Activated CD4-positive, alpha-beta memory T cell treated with anti-CD3 and anti-CD28 coated beads, Interleukin-2, amount 10 ng/mL, durations not matched to agents 7 days and 5 days (primary cell): ENCODE data around the gene TNK2. TPM values are rescaled to one million over a fixed set of nuclear protein-coding genes. Genes with fewer than 3 reads are reported as not detected.

Source experiments
- CTCF ChIA-PET: fragments of 350-600 bp; sonication (Branson Sonifier 250); formaldehyde crosslinking; loops from one replicate; lab custom pipeline; 2021; ENCODE audit warnings: antibody characterized with exemption, inconsistent platforms; lab: Charles Lee
- POLR2A ChIA-PET: fragments of 350-600 bp; sonication (Branson Sonifier 250); formaldehyde crosslinking; loops from one replicate; lab custom pipeline; 2021; ENCODE audit warnings: antibody characterized with exemption; lab: Charles Lee
- DNase-seq: peaks from one replicate; pipeline ENCODE4 v3.0.0-alpha.2; 2020
- H3K27ac Mint-ChIP-seq: one replicate; pipeline ENCODE4 v1.8.0; 2021; ENCODE audit warnings: mild to moderate bottlenecking, mixed read lengths
- H3K27me3 Mint-ChIP-seq: one replicate; pipeline ENCODE4 v1.8.0; 2021; ENCODE audit warnings: mixed read lengths
- H3K36me3 Mint-ChIP-seq: one replicate; pipeline ENCODE4 v1.8.0; 2021; ENCODE audit warnings: low read depth, mixed read lengths
- H3K4me1 Mint-ChIP-seq: one replicate; pipeline ENCODE4 v1.8.0; 2021; ENCODE audit warnings: mixed read lengths
- H3K4me3 Mint-ChIP-seq: one replicate; pipeline ENCODE4 v1.8.0; 2021; ENCODE audit warnings: mild to moderate bottlenecking, mixed read lengths
- H3K9me3 Mint-ChIP-seq: one replicate; pipeline ENCODE4 v1.8.0; 2021; ENCODE audit warnings: mixed read lengths
- total RNA-seq, 2 experiments: library from RNA; stranded (reverse); gene quantifications; one replicate each; pipeline ENCODE4 v1.2.3, GENCODE V29; 2021

TNK2 gene
- total RNA-seq, 2 experiments from 2014 or later: 113 to 115 TPM

DNA sequence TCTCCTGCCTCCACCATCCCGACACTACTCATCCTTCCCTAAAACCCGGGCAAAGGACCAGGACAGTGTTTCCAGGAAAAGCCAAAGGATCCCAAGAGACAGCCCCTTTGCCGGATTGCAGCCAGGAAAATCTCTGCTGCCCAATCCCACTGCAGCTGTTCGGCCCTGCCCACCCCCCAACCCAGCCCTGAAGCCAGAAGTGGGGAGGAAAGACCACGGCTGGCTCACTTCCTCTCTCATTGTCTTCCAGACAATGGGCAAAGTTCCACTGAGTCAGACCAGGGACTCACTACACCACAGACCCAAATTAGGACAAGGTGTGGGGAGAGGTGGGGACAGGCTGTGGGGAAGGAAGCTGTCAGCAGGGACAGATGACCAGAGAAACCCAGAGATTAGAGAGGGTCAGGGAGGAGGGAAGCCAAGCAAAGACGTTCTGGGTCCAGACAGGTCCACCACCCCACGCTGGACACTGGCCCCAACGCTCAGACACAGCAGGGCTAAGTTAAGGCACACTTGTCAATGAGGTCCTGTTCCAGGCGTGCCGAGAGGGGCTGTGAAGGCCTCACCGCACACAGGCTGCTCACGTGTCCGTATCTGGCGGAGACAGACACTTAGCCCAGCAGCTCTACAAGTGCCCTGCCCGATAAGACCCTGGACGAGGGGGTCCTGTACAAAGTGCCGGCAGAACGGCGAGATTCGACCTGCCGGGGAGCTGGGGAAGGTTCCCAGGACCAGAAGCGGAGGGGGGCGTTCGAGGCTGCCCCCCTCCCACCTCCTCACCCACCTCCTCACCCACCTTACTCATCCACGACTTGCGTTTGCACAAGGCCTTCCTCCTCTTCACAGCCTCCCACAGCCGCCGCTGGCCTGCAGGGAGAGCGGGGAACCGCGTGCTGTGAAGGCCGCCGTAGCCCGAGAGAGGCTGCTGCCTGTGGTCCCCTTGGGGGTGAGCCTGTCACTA, 21.9 kb downstream of the TNK2 start:
- H3K4me1 Mint-ChIP-seq: peaks cover 3% of the 10 kb centered on the region
- no peaks in the 10 kb centered on the region for H3K9me3 Mint-ChIP-seq
- no peak overlapping the region for H3K27ac Mint-ChIP-seq

DNA sequence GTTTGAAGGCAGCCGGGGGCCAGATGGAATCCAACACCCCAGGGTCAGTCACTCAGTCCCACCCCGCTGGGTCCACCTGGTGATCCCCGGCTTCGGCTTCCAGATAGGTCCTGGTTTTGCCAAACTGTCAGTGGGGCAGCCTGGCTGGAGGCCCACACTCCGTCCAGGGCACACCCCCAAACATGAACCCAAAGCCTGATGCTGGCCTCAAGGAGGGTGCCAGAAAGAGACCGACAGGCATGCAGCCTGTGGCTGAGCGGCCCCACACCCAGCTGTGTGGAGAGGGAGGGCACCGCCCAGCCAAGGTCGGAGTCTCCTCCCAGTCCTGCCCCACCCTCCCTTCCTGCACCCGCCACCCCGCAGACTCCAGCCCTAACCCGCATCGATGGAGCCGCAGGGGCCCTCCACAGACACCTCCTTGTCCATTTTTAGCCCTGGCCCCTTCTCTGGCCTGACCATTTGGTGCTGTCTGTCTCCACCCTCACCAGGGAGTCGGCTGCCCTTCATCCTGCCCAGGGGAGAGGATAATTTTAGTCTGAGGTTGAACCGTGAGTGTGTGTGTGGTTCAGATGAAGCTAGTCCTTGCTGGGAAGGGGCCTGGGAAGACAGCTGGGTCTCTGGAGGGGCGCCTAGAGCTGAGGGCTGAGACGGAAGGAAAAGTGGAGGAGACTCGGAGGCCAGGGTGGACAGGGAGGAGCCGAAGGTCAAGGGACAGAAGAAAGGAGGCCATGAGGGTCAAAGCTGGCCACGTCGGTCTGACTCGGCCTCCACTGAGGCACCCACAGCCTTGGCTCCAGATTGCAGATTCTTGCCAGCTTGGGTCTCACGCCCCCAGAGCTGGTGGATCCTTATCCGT, 23.1 kb downstream of the TNK2 start:
- Mint-ChIP-seq H3K27ac (no peak overlapping the region), H3K9me3 (no peaks in the 10 kb centered on the region), H3K36me3 (peaks cover 27% of the 10 kb centered on the region), H3K4me3 (no peak overlapping the region), H3K4me1 (peaks cover 3% of the 10 kb centered on the region), H3K27me3 (no peaks in the 10 kb centered on the region)
- ChIA-PET CTCF (interaction anchor here (0.9 to 3.1 kb wide), 3 partner anchors 9 to 29 kb away, joined by 4 to 15 read pairs (median 6); no protein-coding TSS in a partner anchor), POLR2A (no interaction called here)
- no peak for DNase-seq

More for the DNA sequence above, 21.9 kb downstream of the TNK2 start:
- Mint-ChIP-seq H3K27me3 (no peaks in the 10 kb centered on the region), H3K36me3 (peaks cover 27% of the 10 kb centered on the region), H3K4me3 (no peak overlapping the region)
- DNase-seq: no peak
- POLR2A ChIA-PET: no interaction called here
- CTCF ChIA-PET: interaction anchor here (1.4 to 3.1 kb wide), 4 partner anchors 8 to 37 kb away, joined by 4 to 15 read pairs (median 4); no protein-coding TSS in a partner anchor

DNA sequence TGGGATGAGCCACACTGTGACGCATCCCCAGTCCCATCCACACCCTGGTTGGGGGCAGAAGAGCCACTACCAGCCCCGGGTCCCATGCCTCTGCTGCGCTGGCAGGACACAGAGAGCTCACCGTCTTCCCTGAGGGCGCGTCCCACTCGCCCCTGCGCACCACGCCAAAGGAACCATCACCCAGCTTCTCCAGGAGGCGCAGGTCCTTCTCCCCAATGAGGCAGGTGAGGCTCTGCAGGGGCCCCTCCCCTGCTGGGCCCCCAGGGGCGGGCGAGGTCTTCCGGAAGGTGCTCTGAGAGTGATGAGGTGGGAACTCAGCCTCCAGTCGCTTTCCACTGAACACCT, 23.7 kb downstream of the TNK2 start:
- peaks cover 3% of the 10 kb centered on the region for H3K4me1 Mint-ChIP-seq
- H3K27me3 Mint-ChIP-seq: no peaks in the 10 kb centered on the region
- peaks cover 27% of the 10 kb centered on the region for H3K36me3 Mint-ChIP-seq
- CTCF ChIA-PET: interaction anchor here (3.1 kb wide), 1 partner anchor 10 kb away, joined by 15 read pairs; no protein-coding TSS in a partner anchor
- no peak overlapping the region for H3K27ac Mint-ChIP-seq
- no peaks in the 10 kb centered on the region for H3K9me3 Mint-ChIP-seq
- no peak overlapping the region for H3K4me3 Mint-ChIP-seq
- no peak for DNase-seq
- POLR2A ChIA-PET: no interaction called here

DNA sequence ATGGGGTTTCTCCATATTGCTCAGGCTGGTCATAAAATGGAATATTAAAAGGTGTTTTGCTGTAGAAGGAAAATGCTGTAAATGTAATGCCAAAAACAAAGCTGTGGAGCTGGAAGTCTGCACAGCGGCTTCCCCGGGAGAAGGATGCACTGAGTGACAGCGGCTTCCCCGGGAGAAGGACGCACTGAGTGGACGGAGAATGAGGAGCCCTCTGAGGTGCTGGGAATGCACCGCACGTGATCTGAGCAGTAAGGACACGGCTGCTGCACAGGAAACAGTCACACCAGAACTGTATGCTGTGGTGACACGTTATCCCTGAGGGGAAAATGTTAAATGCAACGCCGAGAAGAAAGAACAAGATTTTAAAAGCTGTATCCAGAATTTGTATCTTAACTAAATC, 24.6 kb downstream of the TNK2 start:
- POLR2A ChIA-PET: no interaction called here
- Mint-ChIP-seq H3K27ac (no peak overlapping the region), H3K4me3 (no peak overlapping the region)

DNA sequence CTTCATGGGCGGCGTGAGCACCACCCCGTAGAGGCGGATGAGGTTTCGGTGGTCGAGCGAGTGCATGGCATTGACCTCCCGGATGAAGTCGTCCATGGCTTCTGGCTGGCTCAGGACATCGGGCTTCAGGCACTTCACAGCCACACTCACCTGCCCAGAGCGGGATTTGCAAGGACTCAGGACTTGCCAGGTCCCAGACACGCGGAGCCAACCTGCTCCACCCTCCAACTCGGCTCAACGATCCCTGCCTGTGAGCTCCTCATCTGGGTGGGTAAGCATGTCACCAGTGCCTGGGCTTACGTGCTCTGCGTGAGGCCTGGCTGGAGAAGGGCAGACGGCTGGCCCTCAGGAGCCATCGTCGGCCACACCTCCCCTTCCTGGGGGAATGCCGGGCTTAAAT, 25.2 kb downstream of the TNK2 start:
- POLR2A ChIA-PET: no interaction called here
- Mint-ChIP-seq H3K27ac (no peak overlapping the region), H3K36me3 (peaks cover 32% of the 10 kb centered on the region), H3K27me3 (no peaks in the 10 kb centered on the region), H3K4me3 (no peak overlapping the region), H3K4me1 (peaks cover 3% of the 10 kb centered on the region), H3K9me3 (no peaks in the 10 kb centered on the region)
- CTCF ChIA-PET: interaction anchor here (3.1 kb wide), 1 partner anchor 11 kb away, joined by 15 read pairs; no protein-coding TSS in a partner anchor
- DNase-seq: no peak

More for the DNA sequence above, 24.6 kb downstream of the TNK2 start:
- peaks cover 3% of the 10 kb centered on the region for H3K4me1 Mint-ChIP-seq
- peaks cover 31% of the 10 kb centered on the region for H3K36me3 Mint-ChIP-seq
- CTCF ChIA-PET: interaction anchor here (3.1 kb wide), 1 partner anchor 10 kb away, joined by 15 read pairs; no protein-coding TSS in a partner anchor
- no peaks in the 10 kb centered on the region for H3K27me3 Mint-ChIP-seq
- DNase-seq: no peak
- H3K9me3 Mint-ChIP-seq: no peaks in the 10 kb centered on the region

DNA sequence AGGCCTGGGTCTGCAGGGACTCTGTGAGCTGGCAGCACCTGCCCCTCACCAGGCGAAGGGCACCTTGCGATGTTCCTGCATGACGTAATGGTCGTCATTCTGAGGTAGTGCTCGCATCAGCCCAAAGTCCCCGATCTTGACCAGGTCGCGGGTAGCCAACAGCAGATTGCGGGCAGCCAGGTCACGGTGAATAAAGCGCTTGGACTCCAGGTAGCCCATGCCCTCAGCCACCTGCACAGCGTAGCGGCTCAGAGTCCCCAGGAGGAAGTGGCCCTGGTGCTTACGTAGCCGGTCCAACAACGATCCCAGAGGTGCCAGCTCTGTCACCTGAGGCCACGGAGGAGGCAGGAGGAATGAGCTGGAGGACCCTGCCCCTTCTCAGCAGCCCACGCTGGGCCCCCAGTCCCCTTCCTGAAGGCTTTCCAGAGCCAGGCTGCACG, 26.3 kb downstream of the TNK2 start:
- Mint-ChIP-seq H3K9me3 (no peaks in the 10 kb centered on the region), H3K4me1 (peaks cover 9% of the 10 kb centered on the region), H3K36me3 (peaks cover 30% of the 10 kb centered on the region), H3K4me3 (no peak overlapping the region), H3K27ac (no peak overlapping the region), H3K27me3 (no peaks in the 10 kb centered on the region)
- no peak for DNase-seq
- ChIA-PET POLR2A (no interaction called here), CTCF (no interaction called here)

DNA sequence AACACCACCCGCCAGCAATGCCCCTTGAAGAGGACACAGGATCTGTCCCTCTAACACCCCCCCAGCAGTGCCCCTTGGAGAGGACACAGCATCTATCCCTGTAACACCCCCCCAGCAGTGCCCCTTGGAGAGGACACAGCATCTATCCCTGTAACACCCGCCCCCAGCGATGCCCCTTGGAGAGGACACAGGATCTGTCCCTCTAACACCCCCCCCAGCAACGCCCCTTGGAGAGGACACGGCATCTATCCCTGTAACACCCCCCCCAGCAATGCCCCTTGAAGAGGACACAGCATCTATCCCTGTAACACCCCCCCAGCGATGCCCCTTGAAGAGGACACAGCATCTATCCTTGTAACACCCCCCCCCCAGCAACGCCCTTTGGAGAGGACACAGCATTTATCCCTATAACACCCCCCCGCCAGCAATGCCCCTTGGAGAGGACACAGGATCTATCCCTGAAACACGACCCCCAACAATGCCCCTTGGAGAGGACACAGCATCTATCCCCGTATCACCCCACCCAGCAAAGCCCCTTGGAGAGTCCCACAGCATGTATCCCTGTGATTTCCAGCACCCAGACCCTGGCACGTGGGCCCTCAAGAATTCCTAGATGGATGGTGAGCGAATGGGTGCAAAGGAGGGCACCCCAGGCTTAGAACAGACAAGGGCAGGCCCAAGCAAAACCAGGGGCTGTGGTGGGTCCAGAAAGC, 26.9 kb downstream of the TNK2 start:
- no peaks in the 10 kb centered on the region for H3K9me3 Mint-ChIP-seq
- H3K27ac Mint-ChIP-seq: no peak overlapping the region
- no peaks in the 10 kb centered on the region for H3K27me3 Mint-ChIP-seq
- CTCF ChIA-PET: no interaction called here
- peaks cover 30% of the 10 kb centered on the region for H3K36me3 Mint-ChIP-seq
- no peak overlapping the region for H3K4me3 Mint-ChIP-seq
- POLR2A ChIA-PET: no interaction called here
- no peak for DNase-seq
- H3K4me1 Mint-ChIP-seq: peaks cover 12% of the 10 kb centered on the region

DNA sequence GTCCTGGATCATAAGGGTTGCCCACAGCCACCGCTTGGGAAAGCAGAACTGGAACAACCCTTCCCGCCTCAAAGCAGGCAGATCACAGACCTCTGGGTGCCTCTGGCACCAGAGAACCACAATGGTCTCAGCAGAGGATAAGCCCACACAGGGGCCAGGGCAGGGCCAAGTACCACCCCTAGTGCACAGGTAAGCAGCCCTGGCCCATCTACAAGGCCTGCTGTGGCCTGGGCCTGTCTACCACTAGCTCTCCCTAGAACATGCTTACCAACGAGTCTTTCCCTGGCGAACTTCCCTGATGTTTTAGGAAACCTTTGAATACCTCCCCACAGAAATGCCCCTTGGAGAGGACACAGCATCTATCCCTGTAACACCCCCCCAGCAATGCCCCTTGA, 28.3 kb downstream of the TNK2 start:
- CTCF ChIA-PET: no interaction called here
- no peak for DNase-seq
- peaks cover 31% of the 10 kb centered on the region for H3K36me3 Mint-ChIP-seq
- peaks cover 11% of the 10 kb centered on the region for H3K4me1 Mint-ChIP-seq
- no peak overlapping the region for H3K4me3 Mint-ChIP-seq
- H3K27me3 Mint-ChIP-seq: no peaks in the 10 kb centered on the region
- POLR2A ChIA-PET: no interaction called here
- no peaks in the 10 kb centered on the region for H3K9me3 Mint-ChIP-seq
- no peak overlapping the region for H3K27ac Mint-ChIP-seq

DNA sequence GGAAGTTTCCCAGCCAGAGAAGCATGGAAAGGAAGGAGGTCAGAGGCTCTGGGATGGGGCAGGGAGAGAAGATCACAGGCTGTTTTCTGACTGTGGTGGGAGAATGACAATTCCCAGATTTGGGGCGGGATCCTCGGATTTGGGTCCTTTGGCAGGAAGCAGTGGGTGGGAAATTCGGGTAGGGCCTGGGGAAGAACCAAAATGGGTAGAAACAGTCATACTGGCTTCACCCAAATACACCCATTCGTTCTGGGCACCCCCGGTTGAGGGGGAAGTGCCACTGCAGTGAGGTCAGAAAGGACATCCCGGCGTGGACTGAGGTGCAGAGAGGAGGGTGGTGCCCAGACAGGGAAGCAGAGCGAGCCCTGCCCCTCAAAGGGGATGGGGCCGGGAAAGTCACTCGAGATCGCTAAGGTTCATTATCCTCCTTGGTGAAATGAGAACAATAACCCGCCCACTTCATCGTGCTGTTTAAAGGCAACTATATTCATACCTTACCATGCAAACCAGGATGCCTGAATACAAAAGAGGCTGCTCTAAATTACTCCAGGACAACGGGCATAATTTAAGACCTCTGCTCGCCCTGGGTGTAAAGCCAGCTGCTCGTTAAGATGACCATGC, 28.8 kb downstream of the TNK2 start:
- DNase-seq: no peak
- H3K4me1 Mint-ChIP-seq: peaks cover 11% of the 10 kb centered on the region
- H3K27me3 Mint-ChIP-seq: no peaks in the 10 kb centered on the region
- no peaks in the 10 kb centered on the region for H3K9me3 Mint-ChIP-seq
- ChIA-PET POLR2A (no interaction called here), CTCF (no interaction called here)
- H3K36me3 Mint-ChIP-seq: peaks cover 29% of the 10 kb centered on the region
- peak overlapping the region; percentile 24 for H3K27ac Mint-ChIP-seq
- H3K4me3 Mint-ChIP-seq: no peak overlapping the region

DNA sequence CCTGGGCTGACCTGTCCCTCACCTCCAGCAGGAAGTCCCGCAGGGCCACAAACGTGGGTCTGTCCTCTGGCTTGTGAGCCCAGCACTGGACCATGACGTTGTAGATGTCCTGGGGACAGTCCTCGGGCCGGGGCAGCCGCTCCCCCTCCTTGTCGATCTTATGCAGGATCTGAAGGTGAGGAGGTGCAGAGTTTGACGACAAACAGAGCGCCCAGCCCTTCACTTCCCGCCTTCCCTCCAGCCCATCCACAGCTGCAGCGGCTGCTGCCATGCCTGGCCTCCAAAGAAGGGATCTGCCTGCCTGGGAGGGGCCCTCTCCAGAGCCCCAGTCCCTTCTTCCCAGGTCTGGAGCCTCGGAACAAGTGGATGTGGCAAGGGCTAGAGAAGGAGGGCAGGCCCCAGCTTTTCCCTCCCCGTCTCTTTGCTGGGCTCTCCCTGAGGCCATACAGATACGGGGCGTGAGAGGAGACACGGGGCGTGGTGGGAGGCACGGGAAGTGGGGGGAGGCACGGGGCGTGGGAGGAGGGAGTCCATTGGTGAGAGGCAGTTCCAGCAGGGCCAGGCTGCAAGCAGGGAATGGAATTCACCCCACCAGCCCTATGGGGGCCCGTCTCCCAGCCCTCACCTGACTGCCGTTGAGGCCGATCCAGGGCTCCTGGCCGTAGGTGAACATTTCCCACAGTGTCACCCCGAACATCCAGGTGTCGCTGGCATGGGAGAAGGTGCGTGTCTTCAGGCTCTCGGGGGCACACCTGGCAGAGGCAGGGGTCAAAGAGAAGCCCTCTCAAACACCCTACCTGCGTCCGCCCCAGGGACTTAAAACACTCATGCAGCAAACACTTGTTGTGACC, 29.7 kb downstream of the TNK2 start:
- Mint-ChIP-seq H3K27me3 (no peaks in the 10 kb centered on the region), H3K36me3 (peaks cover 26% of the 10 kb centered on the region), H3K27ac (no peak overlapping the region), H3K4me3 (no peak overlapping the region), H3K9me3 (no peaks in the 10 kb centered on the region), H3K4me1 (peaks cover 11% of the 10 kb centered on the region)
- no peak for DNase-seq
- ChIA-PET POLR2A (interaction anchor here (1.9 kb wide), 1 partner anchor 10 kb away, joined by 4 read pairs; no protein-coding TSS in a partner anchor), CTCF (interaction anchor here (0.6 to 0.8 kb wide), 2 partner anchors 16 to 869 kb away, joined by 3 to 4 read pairs; no protein-coding TSS in a partner anchor)

DNA sequence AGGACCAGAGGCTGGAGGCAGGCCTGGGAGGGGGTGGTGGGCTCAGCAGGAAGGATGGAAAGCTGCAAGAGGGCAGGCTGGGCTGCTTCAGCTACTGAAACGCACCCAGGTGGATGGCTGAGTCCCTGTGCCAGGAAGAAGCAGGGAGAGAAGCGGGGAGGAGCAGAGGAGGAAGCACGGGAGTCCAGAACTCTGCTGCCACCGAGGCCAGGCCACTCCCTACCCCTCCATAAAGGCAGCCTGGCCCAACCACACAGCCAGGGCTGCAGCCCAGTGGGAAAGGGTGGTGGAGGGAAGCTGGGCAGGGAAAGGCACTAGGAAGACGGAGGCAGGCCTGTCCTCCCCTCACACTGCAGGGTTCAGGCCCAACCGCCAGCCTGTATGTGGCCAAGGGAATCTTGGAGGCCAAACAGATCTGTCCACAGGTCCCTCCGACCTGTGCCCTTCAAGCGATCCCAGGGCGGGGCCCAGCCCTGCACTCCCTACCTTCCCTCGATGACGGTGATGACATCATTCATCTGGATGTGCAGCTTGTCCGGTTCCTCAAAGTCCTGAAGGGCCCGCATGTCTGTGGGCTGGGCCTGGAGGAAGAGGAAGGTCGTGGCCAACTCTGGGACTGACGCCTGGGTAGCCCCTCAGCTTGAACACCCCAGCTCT, 30.5 kb downstream of the TNK2 start:
- no peaks in the 10 kb centered on the region for H3K27me3 Mint-ChIP-seq
- POLR2A ChIA-PET: interaction anchor here (1.9 kb wide), 1 partner anchor 11 kb away, joined by 4 read pairs; no protein-coding TSS in a partner anchor
- H3K36me3 Mint-ChIP-seq: peaks cover 25% of the 10 kb centered on the region
- H3K4me3 Mint-ChIP-seq: no peak overlapping the region
- CTCF ChIA-PET: interaction anchor here (0.6 to 0.8 kb wide), 2 partner anchors 16 to 869 kb away, joined by 3 to 4 read pairs; no protein-coding TSS in a partner anchor
- DNase-seq: no peak
- no peak overlapping the region for H3K27ac Mint-ChIP-seq
- H3K9me3 Mint-ChIP-seq: no peaks in the 10 kb centered on the region
- H3K4me1 Mint-ChIP-seq: peaks cover 11% of the 10 kb centered on the region
